Ovary (tissue), 3 donors: ENCODE data around the gene HSP90AB1.

ENCODE experiments used
- CTCF ChIP-seq, 3 donors: fragments of 450-650 bp in 2 of 3; fragments of 200-600 bp in 1 of 3; IDR thresholded peaks; one replicate each; pipeline versions ENCODE4 v1.5.1 to v1.8.0; 2016 to 2022; ENCODE audit warnings: antibody characterized with exemption in 3 of 3, mild to moderate bottlenecking in 1 of 3
- POLR2A ChIP-seq: fragments of 450-650 bp; IDR thresholded peaks from one replicate; pipeline ENCODE4 v1.6.1; 2017; ENCODE audit warnings: antibody characterized with exemption, mild to moderate bottlenecking, moderate library complexity
- donor health status: DM: no; HTN: no; CAD: no.

- TF ChIP-seq CTCF (IDR thresholded peaks at IDR 0.05) (no peak), POLR2A (no peak)
Observed at GRCh38 chr6:44258325-44258863, 11.5 kb downstream of the HSP90AB1 start.
